Raji (cell line): Measurements from ENCODE around the gene AGAP1.

ENCODE experiments used
- POLR2A ChIP-seq: IDR thresholded peaks from 2 replicates; pipeline ENCODE4 v1.6.1; 2011; ENCODE audit warnings: low read depth, low read length, control low read depth; ENCODE audit not compliant: insufficient read depth

AGAP1 gene

GRCh38 chr2:235710933-235711332 is 217.1 kb downstream of the AGAP1 start:
- TF ChIP-seq POLR2A = no peak

- TF ChIP-seq POLR2A = no peak
Observed at GRCh38 chr2:235711527-235711926, 217.7 kb downstream of the AGAP1 start.

- TF ChIP-seq POLR2A = no peak
Observed at GRCh38 chr2:235712176-235712575, 218.3 kb downstream of the AGAP1 start.

GRCh38 chr2:235713189-235713588 is 219.3 kb downstream of the AGAP1 start:
- no peak for TF ChIP-seq POLR2A

GRCh38 chr2:235715601-235716000 is 221.8 kb downstream of the AGAP1 start:
- no peak for TF ChIP-seq POLR2A

GRCh38 chr2:235716875-235717496 is 223.1 kb downstream of the AGAP1 start:
- TF ChIP-seq POLR2A = no peak

GRCh38 chr2:235719146-235719942 is 225.5 kb downstream of the AGAP1 start:
- TF ChIP-seq POLR2A = no peak

- TF ChIP-seq POLR2A = no peak
Observed at GRCh38 chr2:235721625-235722024, 227.8 kb downstream of the AGAP1 start.

- no peak for TF ChIP-seq POLR2A
Observed at GRCh38 chr2:235722869-235723268, 229.0 kb downstream of the AGAP1 start.

GRCh38 chr2:235723371-235723770 is 229.5 kb downstream of the AGAP1 start:
- TF ChIP-seq POLR2A = no peak

- no peak for TF ChIP-seq POLR2A
Observed at GRCh38 chr2:235723811-235724465, 230.1 kb downstream of the AGAP1 start.

GRCh38 chr2:235725016-235725489 is 231.2 kb downstream of the AGAP1 start:
- no peak for TF ChIP-seq POLR2A

GRCh38 chr2:235725841-235726240 is 232.0 kb downstream of the AGAP1 start:
- no peak for TF ChIP-seq POLR2A

GRCh38 chr2:235726554-235726953 is 232.7 kb downstream of the AGAP1 start:
- no peak for TF ChIP-seq POLR2A

- TF ChIP-seq POLR2A = no peak
Observed at GRCh38 chr2:235727174-235727573, 233.3 kb downstream of the AGAP1 start.
